HepG2 (cell line): ENCODE data around the gene RBM12. TPM values are rescaled to one million over a fixed set of nuclear protein-coding genes. Genes with fewer than 3 reads are reported as not detected.

Source experiments
- NR2F1 ChIP-seq, 2 experiments: fragments of 450-650 bp in 1 of 2; formaldehyde crosslinking in 1 of 2; IDR thresholded peaks; 2 replicates each; pipeline versions ENCODE4 v1.5.0 to v1.6.1; 2016 to 2020; ENCODE audit warnings: mild to moderate bottlenecking in 1 of 2, missing compliant biosample characterization in 1 of 2, missing genetic modification reagents in 1 of 2, moderate library complexity in 1 of 2
- NRL ChIP-seq: sonication (generic); formaldehyde crosslinking; IDR thresholded peaks from 2 replicates; pipeline ENCODE4 v1.5.0; 2020; ENCODE audit warnings: missing genetic modification reagents, mild to moderate bottlenecking, moderate library complexity, borderline replicate concordance
- PTBP1 ChIP-seq: fragments of 200-400 bp; formaldehyde crosslinking; IDR thresholded peaks from 2 replicates; pipeline ENCODE4 v1.6.1; 2018; ENCODE audit warnings: low read length, low read depth; ENCODE audit not compliant: poor library complexity, severe bottlenecking
- RBM39 ChIP-seq: fragments of 200-400 bp; formaldehyde crosslinking; IDR thresholded peaks from one replicate; pipeline ENCODE4 v1.6.1; 2018; ENCODE audit warnings: antibody characterized with exemption, mild to moderate bottlenecking, low read depth, low read length; ENCODE audit not compliant: poor library complexity, severe bottlenecking
- SRSF1 ChIP-seq: fragments of 200-400 bp; formaldehyde crosslinking; optimal IDR thresholded peaks from 2 replicates; pipeline ENCODE3; 2017; ENCODE audit warnings: mild to moderate bottlenecking, low read depth, low read length, moderate library complexity
- TBX3 ChIP-seq: fragments of 450-650 bp; IDR thresholded peaks from 2 replicates; pipeline ENCODE4 v1.6.1; 2017; ENCODE audit warnings: antibody characterized with exemption, mild to moderate bottlenecking, inconsistent platforms, borderline replicate concordance
- ZBTB2 ChIP-seq: sonication (generic); formaldehyde crosslinking; IDR thresholded peaks from 2 replicates; pipeline ENCODE4 v1.8.0; 2022; ENCODE audit warnings: low read depth, missing genetic modification reagents
- ZNF335 ChIP-seq: sonication (generic); formaldehyde crosslinking; IDR thresholded peaks from 2 replicates; pipeline ENCODE4 v1.4.0; 2020; ENCODE audit warnings: missing genetic modification reagents
- ZNF652 ChIP-seq: IDR thresholded peaks from 2 replicates; pipeline ENCODE4 v1.6.1; 2016; ENCODE audit warnings: low read depth, borderline replicate concordance
- ZNF678 ChIP-seq: sonication (generic); formaldehyde crosslinking; IDR thresholded peaks from 2 replicates; pipeline ENCODE4 v1.4.0; 2020; ENCODE audit warnings: mild to moderate bottlenecking, missing genetic modification reagents
- ZNF780A ChIP-seq: sonication (generic); formaldehyde crosslinking; IDR thresholded peaks from 2 replicates; pipeline ENCODE4 v1.8.0; 2022; ENCODE audit warnings: mild to moderate bottlenecking, missing genetic modification reagents, moderate library complexity
- polyA plus RNA-seq, 8 experiments: library from polyadenylated mRNA; depleted of rRNA in 3 of 8; stranded (reverse) in 7 of 8; unstranded in 1 of 8; fragments of >200 nt; fragmentation: Illumina TruSeq in 4 of 8; extraction: Trizol in 4 of 8; gene quantifications; 2 replicates each; pipeline versions ENCODE4 v1.2.1 to v1.2.3, GENCODE V29; 2011 to 2016; ENCODE audit warnings: low read depth in 4 of 8, missing spikeins in 1 of 8, mixed read lengths in 1 of 8; ENCODE audit not compliant: insufficient read depth in 1 of 8
- total RNA-seq, 5 experiments: library from RNA; depleted of rRNA; stranded (reverse); fragments of >200 nt; fragmentation: Illumina TruSeq; extraction: Trizol; gene quantifications; 2 replicates each; pipeline ENCODE4 v1.2.3, GENCODE V29; 2016; ENCODE audit warnings: low read depth in 1 of 5
- TF ChIP-seq, protein P1 (sequence below): sonication (generic); formaldehyde crosslinking; IDR thresholded peaks from 2 replicates; pipeline ENCODE4 v1.4.0; 2020; ENCODE audit warnings: mild to moderate bottlenecking, missing genetic modification reagents, borderline replicate concordance
- TF ChIP-seq, protein P2 (sequence below): IDR thresholded peaks from 2 replicates; pipeline ENCODE4 v1.4.0; 2020; ENCODE audit warnings: mild to moderate bottlenecking, missing genetic modification reagents
- TF ChIP-seq, protein P3 (sequence below): IDR thresholded peaks from 2 replicates; pipeline ENCODE4 v1.6.1; 2016; ENCODE audit warnings: low read depth, borderline replicate concordance
- TF ChIP-seq, protein P4 (sequence below): sonication (generic); formaldehyde crosslinking; IDR thresholded peaks from 2 replicates; pipeline ENCODE4 v1.4.0; 2020; ENCODE audit warnings: missing genetic modification reagents

RBM12 gene
- total and polyA plus RNA-seq, 2 of the 13 experiments (the other 11 are each of a cell fraction or from before 2014, with no cell fraction given): 97.9 to 104 TPM

- TF ChIP-seq, protein P1, sequence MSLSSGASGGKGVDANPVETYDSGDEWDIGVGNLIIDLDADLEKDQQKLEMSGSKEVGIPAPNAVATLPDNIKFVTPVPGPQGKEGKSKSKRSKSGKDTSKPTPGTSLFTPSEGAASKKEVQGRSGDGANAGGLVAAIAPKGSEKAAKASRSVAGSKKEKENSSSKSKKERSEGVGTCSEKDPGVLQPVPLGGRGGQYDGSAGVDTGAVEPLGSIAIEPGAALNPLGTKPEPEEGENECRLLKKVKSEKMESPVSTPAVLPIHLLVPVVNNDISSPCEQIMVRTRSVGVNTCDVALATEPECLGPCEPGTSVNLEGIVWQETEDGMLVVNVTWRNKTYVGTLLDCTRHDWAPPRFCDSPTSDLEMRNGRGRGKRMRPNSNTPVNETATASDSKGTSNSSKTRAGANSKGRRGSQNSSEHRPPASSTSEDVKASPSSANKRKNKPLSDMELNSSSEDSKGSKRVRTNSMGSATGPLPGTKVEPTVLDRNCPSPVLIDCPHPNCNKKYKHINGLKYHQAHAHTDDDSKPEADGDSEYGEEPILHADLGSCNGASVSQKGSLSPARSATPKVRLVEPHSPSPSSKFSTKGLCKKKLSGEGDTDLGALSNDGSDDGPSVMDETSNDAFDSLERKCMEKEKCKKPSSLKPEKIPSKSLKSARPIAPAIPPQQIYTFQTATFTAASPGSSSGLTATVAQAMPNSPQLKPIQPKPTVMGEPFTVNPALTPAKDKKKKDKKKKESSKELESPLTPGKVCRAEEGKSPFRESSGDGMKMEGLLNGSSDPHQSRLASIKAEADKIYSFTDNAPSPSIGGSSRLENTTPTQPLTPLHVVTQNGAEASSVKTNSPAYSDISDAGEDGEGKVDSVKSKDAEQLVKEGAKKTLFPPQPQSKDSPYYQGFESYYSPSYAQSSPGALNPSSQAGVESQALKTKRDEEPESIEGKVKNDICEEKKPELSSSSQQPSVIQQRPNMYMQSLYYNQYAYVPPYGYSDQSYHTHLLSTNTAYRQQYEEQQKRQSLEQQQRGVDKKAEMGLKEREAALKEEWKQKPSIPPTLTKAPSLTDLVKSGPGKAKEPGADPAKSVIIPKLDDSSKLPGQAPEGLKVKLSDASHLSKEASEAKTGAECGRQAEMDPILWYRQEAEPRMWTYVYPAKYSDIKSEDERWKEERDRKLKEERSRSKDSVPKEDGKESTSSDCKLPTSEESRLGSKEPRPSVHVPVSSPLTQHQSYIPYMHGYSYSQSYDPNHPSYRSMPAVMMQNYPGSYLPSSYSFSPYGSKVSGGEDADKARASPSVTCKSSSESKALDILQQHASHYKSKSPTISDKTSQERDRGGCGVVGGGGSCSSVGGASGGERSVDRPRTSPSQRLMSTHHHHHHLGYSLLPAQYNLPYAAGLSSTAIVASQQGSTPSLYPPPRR (CRISPR knock-in tag): no peak; the same call in 1 of the 2 replicates
- TF ChIP-seq RBM39 (no peak), ZNF678 (CRISPR knock-in tag) (0 out of 2 replicates have a peak, but pooled peaks have one; percentile 10), ZNF652 (CRISPR knock-in tag) (0 out of 2 replicates have a peak, but pooled peaks have one; percentile 29), PTBP1 (peak; percentile 60), ZNF335 (CRISPR knock-in tag) (peak; percentile 1; the same call in 1 of the 2 replicates), ZBTB2 (no peak), NRL (CRISPR knock-in tag) (no peak), NR2F1 (CRISPR knock-in tag; IDR thresholded peaks at IDR 0.05) (peak in 1 of 2 experiments; percentile 36; a peak in 1 of 4 replicates), ZNF780A (CRISPR knock-in tag) (no peak), TBX3 (no peak; the same call in 1 of the 2 replicates), SRSF1 (no peak)
- TF ChIP-seq, protein P2, sequence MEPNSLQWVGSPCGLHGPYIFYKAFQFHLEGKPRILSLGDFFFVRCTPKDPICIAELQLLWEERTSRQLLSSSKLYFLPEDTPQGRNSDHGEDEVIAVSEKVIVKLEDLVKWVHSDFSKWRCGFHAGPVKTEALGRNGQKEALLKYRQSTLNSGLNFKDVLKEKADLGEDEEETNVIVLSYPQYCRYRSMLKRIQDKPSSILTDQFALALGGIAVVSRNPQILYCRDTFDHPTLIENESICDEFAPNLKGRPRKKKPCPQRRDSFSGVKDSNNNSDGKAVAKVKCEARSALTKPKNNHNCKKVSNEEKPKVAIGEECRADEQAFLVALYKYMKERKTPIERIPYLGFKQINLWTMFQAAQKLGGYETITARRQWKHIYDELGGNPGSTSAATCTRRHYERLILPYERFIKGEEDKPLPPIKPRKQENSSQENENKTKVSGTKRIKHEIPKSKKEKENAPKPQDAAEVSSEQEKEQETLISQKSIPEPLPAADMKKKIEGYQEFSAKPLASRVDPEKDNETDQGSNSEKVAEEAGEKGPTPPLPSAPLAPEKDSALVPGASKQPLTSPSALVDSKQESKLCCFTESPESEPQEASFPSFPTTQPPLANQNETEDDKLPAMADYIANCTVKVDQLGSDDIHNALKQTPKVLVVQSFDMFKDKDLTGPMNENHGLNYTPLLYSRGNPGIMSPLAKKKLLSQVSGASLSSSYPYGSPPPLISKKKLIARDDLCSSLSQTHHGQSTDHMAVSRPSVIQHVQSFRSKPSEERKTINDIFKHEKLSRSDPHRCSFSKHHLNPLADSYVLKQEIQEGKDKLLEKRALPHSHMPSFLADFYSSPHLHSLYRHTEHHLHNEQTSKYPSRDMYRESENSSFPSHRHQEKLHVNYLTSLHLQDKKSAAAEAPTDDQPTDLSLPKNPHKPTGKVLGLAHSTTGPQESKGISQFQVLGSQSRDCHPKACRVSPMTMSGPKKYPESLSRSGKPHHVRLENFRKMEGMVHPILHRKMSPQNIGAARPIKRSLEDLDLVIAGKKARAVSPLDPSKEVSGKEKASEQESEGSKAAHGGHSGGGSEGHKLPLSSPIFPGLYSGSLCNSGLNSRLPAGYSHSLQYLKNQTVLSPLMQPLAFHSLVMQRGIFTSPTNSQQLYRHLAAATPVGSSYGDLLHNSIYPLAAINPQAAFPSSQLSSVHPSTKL: no peak
- TF ChIP-seq, protein P3, sequence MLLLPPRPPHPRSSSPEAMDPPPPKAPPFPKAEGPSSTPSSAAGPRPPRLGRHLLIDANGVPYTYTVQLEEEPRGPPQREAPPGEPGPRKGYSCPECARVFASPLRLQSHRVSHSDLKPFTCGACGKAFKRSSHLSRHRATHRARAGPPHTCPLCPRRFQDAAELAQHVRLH: peak; percentile 15; the same call in 1 of the 2 replicates
- TF ChIP-seq, protein P4, sequence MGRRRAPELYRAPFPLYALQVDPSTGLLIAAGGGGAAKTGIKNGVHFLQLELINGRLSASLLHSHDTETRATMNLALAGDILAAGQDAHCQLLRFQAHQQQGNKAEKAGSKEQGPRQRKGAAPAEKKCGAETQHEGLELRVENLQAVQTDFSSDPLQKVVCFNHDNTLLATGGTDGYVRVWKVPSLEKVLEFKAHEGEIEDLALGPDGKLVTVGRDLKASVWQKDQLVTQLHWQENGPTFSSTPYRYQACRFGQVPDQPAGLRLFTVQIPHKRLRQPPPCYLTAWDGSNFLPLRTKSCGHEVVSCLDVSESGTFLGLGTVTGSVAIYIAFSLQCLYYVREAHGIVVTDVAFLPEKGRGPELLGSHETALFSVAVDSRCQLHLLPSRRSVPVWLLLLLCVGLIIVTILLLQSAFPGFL (CRISPR knock-in tag): no peak
These were observed 33.8 kb upstream of the RBM12 start (continued) for GRCh38 chr20:35698298-35699126.
